ENCODE measurements around the gene MCOLN1. TPM values are rescaled to one million over a fixed set of nuclear protein-coding genes. Genes with fewer than 3 reads are reported as not detected.

The MCOLN1 gene
- total RNA-seq, 1 experiment from 2014 or later, result 10.2 TPM

- intact Hi-C loops (cut with micrococcal nuclease), result loop anchor here (1.0 to 10.0 kb wide), 4 partner anchors 12 to 1849 kb away; partner anchors contain the start of genes HSD11B1L, MCOLN1, MICOS13 and PEX11G
- TSS peak; percentile 87 for BruUV-seq (replicated peaks)
Measured at GRCh38 chr19:7533925-7534480, 11.6 kb downstream of the MCOLN1 start.

GRCh38 chr19:7534531-7535046 is 12.2 kb downstream of the MCOLN1 start:
- DNase-seq (peak; percentile 56), ATAC-seq (peak; percentile 53)
- Histone ChIP-seq H3F3A (ENCODE audit: low read length, unreplicated experiment) (no peaks in the 10 kb centered on the region), H3K9me3 (ENCODE audit: low read length) (no peaks in the 10 kb centered on the region), H3K4me3 (ENCODE audit: low read length) (peak overlapping the region; percentile 98), H3K9ac (ENCODE audit: low read length) (peak overlapping the region; percentile 78), H3K79me2 (ENCODE audit: low read length) (peaks cover 9% of the 10 kb centered on the region), H3K4me2 (ENCODE audit: low read length) (peak overlapping the region; percentile 96), H4K20me1 (ENCODE audit: low read length) (no peaks in the 10 kb centered on the region), H3K36me3 (ENCODE audit: low read depth, low read length) (peaks cover 7% of the 10 kb centered on the region; the same call in 1 of the 2 replicates), H2AFZ (ENCODE audit: low read length) (peak overlapping the region; percentile 99), H3K27ac (ENCODE audit: low read length) (peak overlapping the region; percentile 9; the same call in 1 of the 2 replicates), H3K27me3 (ENCODE audit: low read length) (no peaks in the 10 kb centered on the region), H3K4me1 (ENCODE audit: insufficient read depth, low read length) (peaks cover 10% of the 10 kb centered on the region), H3K9me2 (replicated peaks; ENCODE audit: low read length) (no peaks in the 10 kb centered on the region)
- BruUV-seq (replicated peaks), result TSS peak; percentile 43
- TF ChIP-seq EZH2phosphoT487 (IDR thresholded peaks at IDR 0.05; ENCODE audit: borderline replicate concordance, low read length) (no peak), EZH2 (IDR thresholded peaks at IDR 0.05; ENCODE audit: low read length, unreplicated experiment) (no peak), CTCF (conservative IDR thresholded peaks at IDR 0.05; ENCODE audit: low read depth, low read length) (peak; percentile 41; the same call in 1 of the 2 replicates)
- CTCF ChIA-PET, result no interaction called here
- intact Hi-C loops (cut with micrococcal nuclease), result loop anchor here (1.0 to 10.0 kb wide), 4 partner anchors 12 to 1850 kb away; partner anchors contain the start of genes HSD11B1L, MCOLN1, MICOS13 and PEX11G
- POLR2A ChIA-PET (ENCODE audit: unreplicated experiment), result interaction anchor here (0.6 kb wide), 1 partner anchor 262 kb away, joined by 3 read pairs; no protein-coding TSS in a partner anchor

More at GRCh38 chr19:7533925-7534480, 11.6 kb downstream of the MCOLN1 start:
- Histone ChIP-seq H3K9me2 (replicated peaks; ENCODE audit: low read length) (no peaks in the 10 kb centered on the region), H3K9me3 (ENCODE audit: low read length) (no peaks in the 10 kb centered on the region), H3K27me3 (ENCODE audit: low read length) (no peaks in the 10 kb centered on the region), H3K4me1 (ENCODE audit: insufficient read depth, low read length) (peaks cover 10% of the 10 kb centered on the region), H3K79me2 (ENCODE audit: low read length) (peaks cover 9% of the 10 kb centered on the region), H3K27ac (ENCODE audit: low read length) (peak overlapping the region; percentile 9; the same call in 1 of the 2 replicates), H3K36me3 (ENCODE audit: low read depth, low read length) (peaks cover 7% of the 10 kb centered on the region; the same call in 1 of the 2 replicates), H2AFZ (ENCODE audit: low read length) (peak overlapping the region; percentile 99), H4K20me1 (ENCODE audit: low read length) (no peaks in the 10 kb centered on the region), H3K4me3 (ENCODE audit: low read length) (peak overlapping the region; percentile 98), H3F3A (ENCODE audit: low read length, unreplicated experiment) (no peaks in the 10 kb centered on the region), H3K9ac (ENCODE audit: low read length) (peak overlapping the region; percentile 78), H3K4me2 (ENCODE audit: low read length) (peak overlapping the region; percentile 96)
- CTCF ChIA-PET, result no interaction called here
- no peak for TF ChIP-seq EZH2 (IDR thresholded peaks at IDR 0.05; ENCODE audit: low read length, unreplicated experiment)
- no peak for TF ChIP-seq CTCF (conservative IDR thresholded peaks at IDR 0.05; ENCODE audit: low read depth, low read length)
- TF ChIP-seq EZH2phosphoT487 (IDR thresholded peaks at IDR 0.05; ENCODE audit: borderline replicate concordance, low read length), result no peak
- ATAC-seq (peak; percentile 55), DNase-seq (peak; percentile 90)
- POLR2A ChIA-PET (ENCODE audit: unreplicated experiment), result no interaction called here

Measured in PC-3 (cell line).